ENCODE results near the gene CADPS.

CADPS gene

GRCh38 chr3:62602987-62603386 is 272.2 kb downstream of the CADPS start:
- no peak for DNase-seq
- no peak overlapping the region for H3K4me3 ChIP-seq (ENCODE audit: low read depth, low read length)
- no peaks in the 10 kb centered on the region for H3K9me3 ChIP-seq (ENCODE audit: severe bottlenecking)
- no peaks in the 10 kb centered on the region for H3K27me3 ChIP-seq (ENCODE audit: insufficient read depth, low read depth, severe bottlenecking)
- no peak overlapping the region for H3K27ac ChIP-seq
- TF ChIP-seq, protein P1, sequence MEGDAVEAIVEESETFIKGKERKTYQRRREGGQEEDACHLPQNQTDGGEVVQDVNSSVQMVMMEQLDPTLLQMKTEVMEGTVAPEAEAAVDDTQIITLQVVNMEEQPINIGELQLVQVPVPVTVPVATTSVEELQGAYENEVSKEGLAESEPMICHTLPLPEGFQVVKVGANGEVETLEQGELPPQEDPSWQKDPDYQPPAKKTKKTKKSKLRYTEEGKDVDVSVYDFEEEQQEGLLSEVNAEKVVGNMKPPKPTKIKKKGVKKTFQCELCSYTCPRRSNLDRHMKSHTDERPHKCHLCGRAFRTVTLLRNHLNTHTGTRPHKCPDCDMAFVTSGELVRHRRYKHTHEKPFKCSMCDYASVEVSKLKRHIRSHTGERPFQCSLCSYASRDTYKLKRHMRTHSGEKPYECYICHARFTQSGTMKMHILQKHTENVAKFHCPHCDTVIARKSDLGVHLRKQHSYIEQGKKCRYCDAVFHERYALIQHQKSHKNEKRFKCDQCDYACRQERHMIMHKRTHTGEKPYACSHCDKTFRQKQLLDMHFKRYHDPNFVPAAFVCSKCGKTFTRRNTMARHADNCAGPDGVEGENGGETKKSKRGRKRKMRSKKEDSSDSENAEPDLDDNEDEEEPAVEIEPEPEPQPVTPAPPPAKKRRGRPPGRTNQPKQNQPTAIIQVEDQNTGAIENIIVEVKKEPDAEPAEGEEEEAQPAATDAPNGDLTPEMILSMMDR (IDR thresholded peaks at IDR 0.05; ENCODE audit: low read depth, low read length), result no peak
- H3K36me3 ChIP-seq, result no peaks in the 10 kb centered on the region

DNA sequence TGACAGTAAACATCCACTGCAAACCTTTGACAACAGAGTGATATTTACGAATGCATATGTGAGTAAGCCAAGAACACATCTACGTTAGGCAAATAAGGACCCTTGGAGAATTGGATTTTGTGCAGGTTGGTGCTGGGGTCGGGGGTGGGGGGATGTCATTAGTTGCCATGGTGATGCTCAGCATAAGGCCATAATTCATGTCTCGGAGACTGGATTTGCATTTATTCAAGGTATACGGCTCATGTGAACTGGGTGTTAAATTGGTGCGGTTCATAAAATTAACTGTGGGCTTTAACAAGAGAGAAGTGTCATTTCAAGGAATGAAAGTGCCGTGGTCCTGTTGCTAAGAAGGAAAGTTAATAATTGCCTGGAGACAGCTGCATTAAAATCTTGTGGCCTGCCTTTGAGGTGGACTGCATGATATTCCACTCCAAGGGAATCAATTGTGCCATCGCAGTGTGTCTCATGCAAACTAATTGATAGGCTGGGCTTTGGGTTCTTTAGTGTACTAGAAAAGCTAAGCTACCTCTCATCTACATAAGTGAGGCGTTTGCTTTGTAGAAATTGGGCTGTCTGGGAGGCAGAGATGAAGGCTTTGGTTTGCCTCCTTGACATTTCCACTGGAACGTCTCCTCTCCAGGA is 273.0 kb downstream of the CADPS start:
- DNase-seq, result no peak
- Histone ChIP-seq H3K9me3 (ENCODE audit: severe bottlenecking) (no peaks in the 10 kb centered on the region), H3K27me3 (ENCODE audit: insufficient read depth, low read depth, severe bottlenecking) (no peaks in the 10 kb centered on the region), H3K36me3 (no peaks in the 10 kb centered on the region), H3K27ac (no peak overlapping the region), H3K4me3 (ENCODE audit: low read depth, low read length) (no peak overlapping the region)
- TF ChIP-seq, protein P1 (IDR thresholded peaks at IDR 0.05; ENCODE audit: low read depth, low read length), result no peak

- Histone ChIP-seq H3K9me3 (ENCODE audit: severe bottlenecking) (no peaks in the 10 kb centered on the region), H3K27me3 (ENCODE audit: insufficient read depth, low read depth, severe bottlenecking) (no peaks in the 10 kb centered on the region), H3K27ac (no peak overlapping the region), H3K4me3 (ENCODE audit: low read depth, low read length) (no peak overlapping the region), H3K36me3 (no peaks in the 10 kb centered on the region)
- no peak for DNase-seq
- TF ChIP-seq, protein P1 (IDR thresholded peaks at IDR 0.05; ENCODE audit: low read depth, low read length), result no peak
These were observed 273.8 kb downstream of the CADPS start for GRCh38 chr3:62601238-62602070.

DNA sequence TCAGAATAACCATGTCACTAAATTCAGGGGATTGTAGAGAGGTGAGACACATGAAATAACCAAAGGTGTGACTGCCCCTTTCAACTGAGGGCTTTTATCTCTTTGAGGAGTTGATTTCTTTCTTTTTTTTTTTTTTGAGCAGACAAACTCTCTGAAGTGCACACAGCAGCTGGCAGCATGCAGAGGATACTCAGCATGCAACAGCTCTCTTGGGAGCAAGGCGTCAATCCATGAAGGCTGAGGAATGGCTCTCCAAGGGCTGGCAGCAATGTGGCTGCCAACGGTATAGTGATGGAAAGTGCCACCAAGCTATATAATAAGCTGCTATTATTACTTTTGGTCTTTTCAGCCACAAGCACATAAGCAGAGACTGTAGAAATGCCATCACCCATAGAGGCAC is 275.2 kb downstream of the CADPS start:
- Histone ChIP-seq H3K27ac (no peak overlapping the region), H3K9me3 (ENCODE audit: severe bottlenecking) (no peaks in the 10 kb centered on the region), H3K4me3 (ENCODE audit: low read depth, low read length) (no peak overlapping the region), H3K27me3 (ENCODE audit: insufficient read depth, low read depth, severe bottlenecking) (no peaks in the 10 kb centered on the region), H3K36me3 (no peaks in the 10 kb centered on the region)
- TF ChIP-seq, protein P1 (IDR thresholded peaks at IDR 0.05; ENCODE audit: low read depth, low read length), result no peak
- no peak for DNase-seq

DNA sequence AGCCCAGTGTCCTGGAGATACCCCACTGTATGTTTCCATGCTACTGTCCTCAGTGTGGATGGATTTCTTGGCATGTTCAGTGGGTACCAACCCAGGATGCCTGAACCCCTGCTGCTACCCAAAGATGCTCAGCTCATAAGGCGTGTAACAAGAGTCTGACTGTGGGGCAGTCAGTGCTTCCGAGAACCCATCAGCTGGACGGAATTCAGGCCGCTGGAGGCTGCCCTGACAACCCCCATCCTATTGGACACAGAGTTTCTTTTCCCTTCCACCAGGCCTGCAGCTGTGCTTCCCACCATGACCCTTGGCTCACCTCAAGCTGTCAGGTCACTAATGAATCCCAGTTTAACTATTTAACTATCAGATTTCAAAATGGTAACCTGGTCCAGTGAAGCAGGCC is 277.7 kb downstream of the CADPS start:
- Histone ChIP-seq H3K27me3 (ENCODE audit: insufficient read depth, low read depth, severe bottlenecking) (no peaks in the 10 kb centered on the region), H3K4me3 (ENCODE audit: low read depth, low read length) (no peak overlapping the region), H3K36me3 (peaks cover 2% of the 10 kb centered on the region; the same call in 1 of the 2 replicates), H3K27ac (no peak overlapping the region), H3K9me3 (ENCODE audit: severe bottlenecking) (no peaks in the 10 kb centered on the region)
- no peak for DNase-seq
- TF ChIP-seq, protein P1 (IDR thresholded peaks at IDR 0.05; ENCODE audit: low read depth, low read length), result no peak

Data from WERI-Rb-1 (cell line).